ENCODE results near the gene IL36G. TPM values are rescaled to one million over a fixed set of nuclear protein-coding genes. Genes with fewer than 3 reads are reported as not detected.

IL36G gene
- total RNA-seq, 1 donor from 2014 or later, result not detected

- TF ChIP-seq CTCF (IDR thresholded peaks at IDR 0.05), result no peak
These were observed 16.8 kb downstream of the IL36G start for GRCh38 chr2:112994648-112995047.

GRCh38 chr2:112995346-112995920 lies 17.6 kb downstream of the IL36G start:
- TF ChIP-seq CTCF (IDR thresholded peaks at IDR 0.05), result no peak
- no peak for ATAC-seq
- Histone ChIP-seq H3K27me3 (ENCODE audit: low read depth) (no peaks in the 10 kb centered on the region), H3K36me3 (no peaks in the 10 kb centered on the region), H3K4me1 (no peaks in the 10 kb centered on the region), H3K4me3 (no peak overlapping the region), H3K27ac (no peak overlapping the region), H3K9me3 (peaks cover 15% of the 10 kb centered on the region)
- no peak for DNase-seq
- intact Hi-C loops (cut with DNase I), result no loop called here

More at GRCh38 chr2:112994648-112995047, 16.8 kb downstream of the IL36G start:
- Histone ChIP-seq H3K27me3 (ENCODE audit: low read depth) (no peaks in the 10 kb centered on the region), H3K36me3 (no peaks in the 10 kb centered on the region), H3K9me3 (peaks cover 15% of the 10 kb centered on the region), H3K27ac (no peak overlapping the region), H3K4me3 (no peak overlapping the region), H3K4me1 (no peaks in the 10 kb centered on the region)
- no peak for DNase-seq
- intact Hi-C loops (cut with DNase I), result no loop called here
- ATAC-seq, result no peak

GRCh38 chr2:112996635-112997034 lies 18.8 kb downstream of the IL36G start:
- Histone ChIP-seq H3K4me3 (no peak overlapping the region), H3K27ac (no peak overlapping the region), H3K4me1 (no peaks in the 10 kb centered on the region), H3K27me3 (ENCODE audit: low read depth) (no peaks in the 10 kb centered on the region), H3K36me3 (no peaks in the 10 kb centered on the region), H3K9me3 (peaks cover 20% of the 10 kb centered on the region)
- intact Hi-C loops (cut with DNase I), result no loop called here
- TF ChIP-seq CTCF (IDR thresholded peaks at IDR 0.05), result no peak
- peak in 1 of 2 donors; percentile 13 for ATAC-seq
- no peak for DNase-seq

GRCh38 chr2:112997151-112997550 lies 19.3 kb downstream of the IL36G start:
- intact Hi-C loops (cut with DNase I), result no loop called here
- no peak for TF ChIP-seq CTCF (IDR thresholded peaks at IDR 0.05)
- Histone ChIP-seq H3K4me3 (no peak overlapping the region), H3K27me3 (ENCODE audit: low read depth) (no peaks in the 10 kb centered on the region), H3K36me3 (no peaks in the 10 kb centered on the region), H3K4me1 (no peaks in the 10 kb centered on the region), H3K9me3 (peaks cover 17% of the 10 kb centered on the region), H3K27ac (no peak overlapping the region)
- no peak for DNase-seq
- no peak for ATAC-seq

GRCh38 chr2:113000436-113000835 lies 22.6 kb downstream of the IL36G start:
- ATAC-seq, result no peak
- Histone ChIP-seq H3K27ac (no peak overlapping the region), H3K9me3 (peaks cover 7% of the 10 kb centered on the region), H3K4me3 (no peak overlapping the region), H3K27me3 (ENCODE audit: low read depth) (no peaks in the 10 kb centered on the region), H3K36me3 (no peaks in the 10 kb centered on the region), H3K4me1 (no peaks in the 10 kb centered on the region)
- intact Hi-C loops (cut with DNase I), result no loop called here
- no peak for DNase-seq
- no peak for TF ChIP-seq CTCF (IDR thresholded peaks at IDR 0.05)
